GM21576 (cell line): ENCODE data around the gene C19orf25.
A peak's percentile ranks its signal among the peaks of the same experiment; 100 is the strongest.
"Not testable (repeated sequence)": the region's sequence is repeated elsewhere in the genome, so short reads cannot be mapped to it uniquely, and the experiment has no call there.

Source experiments
- ATAC-seq: cut with Tn5 transposase; IDR thresholded peaks from one replicate; pipeline ENCODE4 v1.9.1; 2021; ENCODE audit warnings: mild to moderate bottlenecking, moderate library complexity; ENCODE audit not compliant: unreplicated experiment

Gene C19orf25

DNA sequence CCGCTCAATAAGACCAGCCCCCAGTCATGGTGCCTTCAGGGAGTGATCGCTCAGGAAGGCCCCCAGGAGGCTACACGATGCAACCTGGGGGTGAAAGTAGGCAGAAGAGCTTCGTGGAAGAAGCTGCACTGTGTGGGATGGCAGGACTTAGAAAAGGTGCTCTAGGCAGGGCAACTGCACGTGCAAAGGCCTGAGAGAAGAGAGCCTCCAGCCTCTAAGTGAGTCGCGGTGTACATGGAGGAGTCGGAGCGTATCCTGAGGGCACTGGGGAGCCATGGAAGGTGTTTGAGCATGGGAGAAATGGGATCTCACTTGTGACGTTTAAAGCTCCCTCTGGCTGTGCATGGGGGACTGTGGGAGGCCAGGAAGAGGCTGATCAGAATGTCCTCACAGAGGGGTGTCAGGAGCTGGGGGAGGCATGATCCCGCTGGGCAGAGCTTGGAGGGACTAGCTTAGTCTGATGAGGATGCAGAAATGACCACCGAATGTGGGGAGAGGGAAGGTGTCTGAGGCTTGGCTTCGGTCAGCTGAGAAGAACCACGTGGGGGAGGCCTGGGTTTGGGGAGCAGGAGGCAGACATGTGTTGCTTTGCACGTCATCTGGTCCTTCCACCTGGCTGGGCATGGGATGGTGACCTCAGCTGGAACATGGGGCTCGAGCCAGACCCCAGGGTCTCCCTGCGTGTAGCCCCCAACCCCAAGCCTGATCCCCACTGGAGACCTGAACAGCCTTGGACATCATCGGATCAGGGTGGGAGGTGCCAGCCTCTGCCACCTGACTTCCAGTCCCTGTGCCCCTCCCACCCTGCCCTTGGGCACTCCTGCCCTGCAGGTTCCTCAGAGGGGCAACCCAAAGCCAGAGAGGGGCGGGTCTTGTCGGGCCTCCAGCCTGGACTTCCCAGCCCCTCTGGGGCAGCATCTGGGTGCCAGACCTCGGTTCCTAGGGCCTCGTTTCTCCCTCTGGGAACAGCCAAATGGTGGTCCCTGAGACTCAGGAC, 28.0 kb downstream of the C19orf25 start:
- no peak for ATAC-seq

- no peak for ATAC-seq
Measured at GRCh38 chr19:1449467-1450442, 29.3 kb downstream of the C19orf25 start, which contains the start of gene APC2. TSS of gene APC2 (plus strand) at chr19:1450121. CDS start at chr19:1453002, 2,881 bp downstream.

DNA sequence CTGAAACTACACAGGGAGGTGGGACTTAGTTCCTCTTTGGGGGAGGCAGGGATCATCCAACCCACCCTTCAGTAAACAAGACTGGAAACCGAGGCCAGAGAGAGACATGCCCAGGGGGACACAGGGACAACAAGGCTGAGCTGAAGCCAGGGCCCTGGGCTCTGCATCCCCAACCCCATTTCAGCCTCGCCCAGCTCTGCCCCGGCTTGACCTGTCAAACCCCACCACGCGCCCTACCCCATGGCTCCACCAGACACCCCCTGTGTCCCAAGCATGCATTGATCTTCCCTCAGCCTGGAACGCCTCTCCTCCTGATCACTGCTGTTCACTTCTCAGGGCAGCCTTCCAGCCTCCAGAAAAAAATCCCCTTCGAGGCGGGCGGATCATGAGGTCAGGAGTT, 31.1 kb downstream of the C19orf25 start:
- no peak for ATAC-seq

DNA sequence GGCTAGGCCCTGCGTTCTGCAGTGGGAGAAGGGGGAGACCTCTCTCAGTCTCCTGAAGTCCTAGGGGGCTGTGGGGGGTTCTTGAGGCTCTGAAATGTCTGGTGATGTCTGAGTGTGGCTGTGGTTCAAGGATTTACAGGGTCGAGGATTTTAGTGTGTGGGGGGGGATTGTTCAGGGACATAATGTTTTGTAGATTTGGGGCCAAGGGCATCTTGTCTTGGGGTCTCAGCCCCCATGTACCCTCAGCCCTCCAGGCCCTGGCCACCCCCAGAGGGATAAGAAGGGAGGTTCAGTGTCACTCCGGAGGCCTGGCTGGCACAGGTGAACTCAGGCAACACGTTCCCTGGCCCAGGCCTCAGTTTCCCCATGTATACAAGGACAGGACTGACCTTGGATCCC, 31.5 kb downstream of the C19orf25 start:
- ATAC-seq, result no peak

- no peak for ATAC-seq
Measured at GRCh38 chr19:1446713-1447481, 32.1 kb downstream of the C19orf25 start.

- ATAC-seq, result no peak
Measured at GRCh38 chr19:1445932-1446712, 32.9 kb downstream of the C19orf25 start.

DNA sequence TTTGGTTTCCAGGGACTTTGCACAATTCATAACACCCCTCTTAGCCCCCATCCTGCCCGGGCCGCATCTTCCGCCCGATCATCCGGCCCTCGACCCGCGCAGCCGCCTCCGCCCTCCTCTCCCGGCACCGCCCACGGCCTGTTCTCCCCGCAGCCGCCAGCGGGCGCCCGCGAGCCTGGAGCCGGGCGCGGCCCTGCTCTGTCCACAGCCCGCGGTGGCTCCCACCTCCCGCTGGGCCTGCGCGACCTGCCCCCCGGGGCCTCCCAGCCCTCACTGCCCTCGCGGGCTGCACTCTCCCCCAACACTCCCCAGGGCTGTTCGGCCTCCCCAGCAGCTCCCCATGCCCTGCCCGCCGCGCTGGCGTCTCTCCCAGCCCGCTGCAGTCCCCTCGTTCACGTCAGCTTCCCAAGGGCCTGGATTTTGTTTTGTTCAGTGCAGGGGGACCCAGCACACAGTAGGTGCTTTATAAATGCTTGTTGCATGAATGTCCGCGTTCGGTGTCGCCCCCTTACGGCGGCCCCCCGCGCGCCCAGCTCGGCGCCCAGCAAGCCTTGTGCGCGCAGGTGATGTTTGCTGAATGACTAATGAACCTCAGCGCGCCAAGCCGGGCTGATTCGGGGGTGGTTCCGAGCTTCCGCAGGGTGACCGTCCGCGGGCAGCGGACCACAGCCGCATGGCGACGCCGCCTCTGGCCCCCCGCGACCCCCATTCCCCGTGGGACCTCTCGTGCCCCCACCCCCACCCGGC, 33.7 kb downstream of the C19orf25 start:
- peak; percentile 56 for ATAC-seq

GRCh38 chr19:1441677-1442438, 37.2 kb downstream of the C19orf25 start:
- no peak for ATAC-seq

GRCh38 chr19:1441022-1441426, 38.0 kb downstream of the C19orf25 start:
- ATAC-seq, result no peak

DNA sequence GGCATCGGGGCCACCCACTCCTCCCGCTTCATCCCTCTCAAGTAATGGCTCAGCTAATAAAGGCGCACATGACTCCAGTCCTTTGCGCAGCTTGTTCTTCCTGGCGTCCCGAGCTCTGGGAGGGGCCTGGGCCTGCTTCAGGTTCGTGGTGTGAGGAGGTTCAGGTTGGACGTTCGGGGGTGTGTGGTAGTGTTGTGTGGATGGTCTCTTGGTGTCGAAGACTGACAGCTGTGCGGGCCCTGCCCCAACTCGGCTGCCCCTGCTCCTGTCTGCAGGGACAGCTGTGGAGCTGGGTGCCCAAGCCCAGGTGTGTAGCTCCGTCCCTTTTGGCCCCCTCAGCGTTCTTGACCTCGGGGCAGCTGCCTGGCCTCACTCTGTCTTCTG, 38.6 kb downstream of the C19orf25 start:
- no peak for ATAC-seq

DNA sequence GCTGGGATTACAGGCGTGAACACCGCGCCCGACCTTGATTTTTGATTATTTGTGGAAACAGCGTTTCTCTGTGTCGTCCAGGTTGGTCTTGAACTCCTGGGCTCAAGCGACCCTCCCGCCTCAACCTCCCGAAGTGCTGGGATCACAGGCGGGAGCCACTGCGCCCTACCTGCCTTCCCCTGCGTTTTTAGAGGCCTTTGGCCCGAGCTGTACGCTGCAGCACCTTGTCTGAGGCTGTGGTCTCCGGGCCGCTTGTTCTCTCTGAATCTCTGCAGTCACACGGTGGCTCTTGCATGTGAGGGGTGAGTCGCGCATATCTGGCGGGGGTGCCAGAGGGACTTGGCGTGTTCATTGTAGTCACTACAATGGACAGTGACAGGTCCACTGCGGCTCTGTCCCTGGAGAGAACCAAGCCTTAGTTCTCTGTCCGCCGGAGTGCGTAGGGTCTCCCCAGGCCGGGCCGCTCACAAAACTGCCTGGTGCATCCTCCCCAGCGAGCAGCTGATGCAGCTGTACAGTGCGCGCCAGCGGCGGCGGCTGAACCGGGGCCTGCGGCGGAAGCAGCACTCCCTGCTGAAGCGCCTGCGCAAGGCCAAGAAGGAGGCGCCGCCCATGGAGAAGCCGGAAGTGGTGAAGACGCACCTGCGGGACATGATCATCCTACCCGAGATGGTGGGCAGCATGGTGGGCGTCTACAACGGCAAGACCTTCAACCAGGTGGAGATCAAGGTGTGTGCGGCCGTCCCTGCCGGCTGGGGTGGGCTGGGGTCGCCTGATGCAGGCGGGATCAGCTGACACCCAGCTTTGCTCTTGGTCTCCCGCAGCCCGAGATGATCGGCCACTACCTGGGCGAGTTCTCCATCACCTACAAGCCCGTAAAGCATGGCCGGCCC, 39.2 kb downstream of the C19orf25 start:
- not testable (repeated sequence) for ATAC-seq

GRCh38 chr19:1438933-1439354, 40.1 kb downstream of the C19orf25 start:
- ATAC-seq, result no peak

DNA sequence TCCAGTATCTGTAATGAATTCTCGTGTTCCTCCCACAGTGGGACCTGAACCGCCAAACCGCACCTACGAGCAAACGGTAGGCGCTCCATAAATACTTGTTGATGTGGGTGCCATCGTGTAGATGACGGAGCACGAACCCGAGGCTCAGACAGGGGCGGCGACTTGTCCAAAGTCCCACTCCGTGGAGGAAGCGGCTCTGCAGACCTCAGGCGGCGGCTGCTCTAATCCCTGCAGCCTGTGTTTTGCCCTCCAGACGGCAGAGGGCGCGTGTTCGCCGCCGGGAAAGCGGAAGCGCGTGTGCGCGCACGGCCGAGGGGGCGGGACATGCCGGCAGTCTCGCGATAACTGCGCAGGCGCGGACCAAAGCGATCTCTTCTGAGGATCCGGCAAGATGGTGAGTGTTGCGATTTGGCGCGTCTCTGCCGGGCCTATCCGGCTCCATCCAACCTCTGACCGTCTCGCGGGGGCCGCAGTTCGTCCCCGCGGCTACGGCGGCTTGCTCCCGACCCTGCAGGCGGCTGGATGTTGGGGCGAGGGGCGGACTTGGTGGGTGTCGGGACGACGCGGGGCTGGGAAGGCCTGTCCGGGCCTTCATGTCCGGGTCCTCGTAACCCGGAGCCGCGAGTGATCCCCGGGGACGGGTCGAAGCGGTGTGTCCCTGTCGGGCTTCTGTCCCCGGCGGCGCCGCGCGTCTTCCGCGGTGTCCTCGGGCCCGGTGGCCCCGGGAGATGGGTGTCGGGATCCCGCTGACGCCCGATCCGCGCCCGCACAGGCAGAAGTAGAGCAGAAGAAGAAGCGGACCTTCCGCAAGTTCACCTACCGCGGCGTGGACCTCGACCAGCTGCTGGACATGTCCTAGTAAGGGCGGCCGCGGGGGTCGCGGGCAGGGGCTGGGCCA, 40.7 kb downstream of the C19orf25 start, which contains the start of gene RPS15:
Gene RPS15, plus strand, starts transcription at position 362 of the 898 bp plus-strand sequence. Its CDS starts 30 bp downstream, at position 392.
- peak; percentile 67 for ATAC-seq

GRCh38 chr19:1437609-1438008, 41.4 kb downstream of the C19orf25 start:
- ATAC-seq, result no peak

GRCh38 chr19:1435378-1435989, 43.5 kb downstream of the C19orf25 start:
- ATAC-seq, result no peak
